ENCODE data around the gene UGT2A1. TPM values are rescaled to one million over a fixed set of nuclear protein-coding genes. Genes with fewer than 3 reads are reported as not detected.

Gene UGT2A1
- total and polyA plus RNA-seq, 2 of the 4 experiments (the other 2 are of a cell fraction): not detected

DNA sequence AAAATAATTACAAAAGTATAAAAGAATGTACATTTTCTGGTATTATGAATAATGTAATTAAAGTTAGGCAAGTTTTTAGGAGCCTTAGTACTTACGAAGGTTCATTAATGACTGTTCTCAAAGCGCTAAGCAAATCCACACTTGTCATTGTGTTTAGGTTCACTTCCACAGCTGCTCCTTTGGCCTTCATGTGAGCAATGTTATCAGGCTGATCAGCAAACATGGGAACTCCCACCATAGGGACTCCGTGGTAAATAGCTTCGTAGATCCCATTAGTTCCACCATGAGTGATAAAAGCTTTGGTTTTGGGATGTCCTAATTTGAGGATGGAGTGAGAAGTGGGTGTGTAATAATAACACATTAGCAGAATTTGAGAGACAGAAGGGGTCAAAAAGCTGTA is 58.7 kb downstream of the UGT2A1 start:
- TF ChIP-seq CHD1 (IDR thresholded peaks at IDR 0.05; ENCODE audit: low read depth, low read length) (no peak), POLR2A (IDR thresholded peaks at IDR 0.05; ENCODE audit: low read depth, low read length) (no peak), CEBPB (IDR thresholded peaks at IDR 0.05; ENCODE audit: low read depth, low read length) (no peak)
- TF ChIP-seq, protein P1, sequence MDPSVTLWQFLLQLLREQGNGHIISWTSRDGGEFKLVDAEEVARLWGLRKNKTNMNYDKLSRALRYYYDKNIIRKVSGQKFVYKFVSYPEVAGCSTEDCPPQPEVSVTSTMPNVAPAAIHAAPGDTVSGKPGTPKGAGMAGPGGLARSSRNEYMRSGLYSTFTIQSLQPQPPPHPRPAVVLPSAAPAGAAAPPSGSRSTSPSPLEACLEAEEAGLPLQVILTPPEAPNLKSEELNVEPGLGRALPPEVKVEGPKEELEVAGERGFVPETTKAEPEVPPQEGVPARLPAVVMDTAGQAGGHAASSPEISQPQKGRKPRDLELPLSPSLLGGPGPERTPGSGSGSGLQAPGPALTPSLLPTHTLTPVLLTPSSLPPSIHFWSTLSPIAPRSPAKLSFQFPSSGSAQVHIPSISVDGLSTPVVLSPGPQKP (IDR thresholded peaks at IDR 0.05; ENCODE audit: borderline replicate concordance, low read depth, low read length): no peak
- TF ChIP-seq, protein P2, sequence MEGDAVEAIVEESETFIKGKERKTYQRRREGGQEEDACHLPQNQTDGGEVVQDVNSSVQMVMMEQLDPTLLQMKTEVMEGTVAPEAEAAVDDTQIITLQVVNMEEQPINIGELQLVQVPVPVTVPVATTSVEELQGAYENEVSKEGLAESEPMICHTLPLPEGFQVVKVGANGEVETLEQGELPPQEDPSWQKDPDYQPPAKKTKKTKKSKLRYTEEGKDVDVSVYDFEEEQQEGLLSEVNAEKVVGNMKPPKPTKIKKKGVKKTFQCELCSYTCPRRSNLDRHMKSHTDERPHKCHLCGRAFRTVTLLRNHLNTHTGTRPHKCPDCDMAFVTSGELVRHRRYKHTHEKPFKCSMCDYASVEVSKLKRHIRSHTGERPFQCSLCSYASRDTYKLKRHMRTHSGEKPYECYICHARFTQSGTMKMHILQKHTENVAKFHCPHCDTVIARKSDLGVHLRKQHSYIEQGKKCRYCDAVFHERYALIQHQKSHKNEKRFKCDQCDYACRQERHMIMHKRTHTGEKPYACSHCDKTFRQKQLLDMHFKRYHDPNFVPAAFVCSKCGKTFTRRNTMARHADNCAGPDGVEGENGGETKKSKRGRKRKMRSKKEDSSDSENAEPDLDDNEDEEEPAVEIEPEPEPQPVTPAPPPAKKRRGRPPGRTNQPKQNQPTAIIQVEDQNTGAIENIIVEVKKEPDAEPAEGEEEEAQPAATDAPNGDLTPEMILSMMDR (conservative IDR thresholded peaks at IDR 0.05; ENCODE audit: low read depth, low read length): no peak
- no peak overlapping the region for H2BK15ac ChIP-seq (ENCODE audit: low read depth, low read length)
- dilution Hi-C loops (cut with HindIII; ENCODE audit: low sequenced_read_pairs, unreplicated experiment): no loop called here

More for the DNA sequence above, 58.7 kb downstream of the UGT2A1 start:
- H3K27me3 ChIP-seq (ENCODE audit: control insufficient read depth, insufficient read depth, low read length): no peaks in the 10 kb centered on the region
- H4K91ac ChIP-seq (ENCODE audit: insufficient read depth, low read depth, low read length): no peak overlapping the region
- DNase-seq (no peak), ATAC-seq (ENCODE audit: low read depth) (no peak)
- no peak overlapping the region for H3K18ac ChIP-seq (ENCODE audit: low read depth, low read length)
- H2BK5ac ChIP-seq (ENCODE audit: low read depth, low read length, poor library complexity, severe bottlenecking): no peak overlapping the region
- WGBS, 2 experiments (ENCODE audit: extremely low coverage in 2 of 2, insufficient read length in 1 of 2): no CpG with 5 or more reads among the region's 4 CpGs
- no peak overlapping the region for H3K23ac ChIP-seq (ENCODE audit: low read depth, low read length)
- no peak overlapping the region for H3K4ac ChIP-seq (ENCODE audit: low read depth, low read length)
- H2BK120ac ChIP-seq (ENCODE audit: low read depth, low read length): no peak overlapping the region
- H3K56ac ChIP-seq (ENCODE audit: extremely low read depth, insufficient read depth, low read length): no peak overlapping the region
- H4K8ac ChIP-seq (ENCODE audit: low read depth in 2 of 2, low read length in 2 of 2): no peak overlapping the region
- no peaks in the 10 kb centered on the region for H3K36me3 ChIP-seq (ENCODE audit: control insufficient read depth, insufficient read depth, low read length)
- H3K27ac ChIP-seq (ENCODE audit: insufficient read depth, low read length): no peak overlapping the region
- no peak overlapping the region for H2AFZ ChIP-seq (replicated peaks; ENCODE audit: low read length, poor library complexity)
- POLR2A ChIA-PET (ENCODE audit: unreplicated experiment): no interaction called here
- no peak overlapping the region for H3K4me3 ChIP-seq (ENCODE audit: insufficient read depth, low read depth, low read length)
- H2AK9ac ChIP-seq (replicated peaks; ENCODE audit: low read depth, low read length, poor library complexity): no peak overlapping the region
- H2AK5ac ChIP-seq (ENCODE audit: low read depth, low read length): no peak overlapping the region
- no peaks in the 10 kb centered on the region for H3K4me1 ChIP-seq (ENCODE audit: control insufficient read depth, insufficient read depth, low read length)
- no peak overlapping the region for H3K9ac ChIP-seq (ENCODE audit: low read depth, low read length)
- no peaks in the 10 kb centered on the region for H3K79me1 ChIP-seq (ENCODE audit: low read depth in 1 of 2, low read length in 2 of 2)
- H3K9me1 ChIP-seq (ENCODE audit: insufficient read depth, low read length): no peaks in the 10 kb centered on the region
- H3K4me2 ChIP-seq (ENCODE audit: low read depth, low read length): no peak overlapping the region
- no peaks in the 10 kb centered on the region for H4K20me1 ChIP-seq (ENCODE audit: insufficient read depth, low read length)
- no peaks in the 10 kb centered on the region for H3K9me3 ChIP-seq (ENCODE audit: control insufficient read depth, insufficient read depth, low read length)
- H2BK20ac ChIP-seq (ENCODE audit: low read depth, low read length): no peak overlapping the region
- no TSS peak for BruUV-seq (replicated peaks)
- CTCF ChIA-PET: no interaction called here
- no peak overlapping the region for H3K14ac ChIP-seq (replicated peaks; ENCODE audit: low read depth, low read length)
- in situ Hi-C loops (cut with MboI; ENCODE audit: low sequenced_read_pairs) (no loop called here), intact Hi-C loops (cut with micrococcal nuclease) (no loop called here)
- no peak overlapping the region for H4K5ac ChIP-seq (ENCODE audit: low read depth, low read length)
